OCI-LY1 (cell line): ENCODE results near the gene ZCCHC14.

Experiments
- CTCF ChIP-seq: fragments of 200-600 bp; sonication (generic), shearing (Covaris generic); IDR thresholded peaks from 2 replicates; pipeline ENCODE4 v1.5.1; 2017; ENCODE audit warnings: mild to moderate bottlenecking, antibody characterized with exemption, low read length, moderate library complexity, mixed read lengths
- EZH2 ChIP-seq: fragments of 200-600 bp; sonication (generic), shearing (Covaris generic); IDR thresholded peaks from 2 replicates; pipeline ENCODE4 v1.8.0; 2017; ENCODE audit warnings: borderline replicate concordance, mixed run types, mild to moderate bottlenecking, antibody characterized with exemption, low read length, moderate library complexity, mixed read lengths

GRCh38 chr16:87374313-87374712 is 118.5 kb downstream of the ZCCHC14 start:
- TF ChIP-seq CTCF (no peak), EZH2 (no peak)
